Neural progenitor cell (in vitro differentiated cells): ENCODE data around the gene PYGB.

Source experiments
- EZH2 ChIP-seq: fragments of 200-600 bp; sonication (generic); IDR thresholded peaks from 2 replicates; pipeline ENCODE4 v1.6.1; 2017; ENCODE audit warnings: antibody characterized with exemption, mild to moderate bottlenecking, moderate library complexity
- EZH2phosphoT487 ChIP-seq: fragments of 200-600 bp; sonication (generic); IDR thresholded peaks from 2 replicates; pipeline ENCODE4 v1.6.1; 2017; ENCODE audit warnings: antibody characterized with exemption
- TF ChIP-seq, protein P1 (sequence below): fragments of 200-600 bp; sonication (generic); IDR thresholded peaks from 2 replicates; pipeline ENCODE4 v1.5.1; 2017; ENCODE audit warnings: antibody characterized with exemption, mild to moderate bottlenecking

DNA sequence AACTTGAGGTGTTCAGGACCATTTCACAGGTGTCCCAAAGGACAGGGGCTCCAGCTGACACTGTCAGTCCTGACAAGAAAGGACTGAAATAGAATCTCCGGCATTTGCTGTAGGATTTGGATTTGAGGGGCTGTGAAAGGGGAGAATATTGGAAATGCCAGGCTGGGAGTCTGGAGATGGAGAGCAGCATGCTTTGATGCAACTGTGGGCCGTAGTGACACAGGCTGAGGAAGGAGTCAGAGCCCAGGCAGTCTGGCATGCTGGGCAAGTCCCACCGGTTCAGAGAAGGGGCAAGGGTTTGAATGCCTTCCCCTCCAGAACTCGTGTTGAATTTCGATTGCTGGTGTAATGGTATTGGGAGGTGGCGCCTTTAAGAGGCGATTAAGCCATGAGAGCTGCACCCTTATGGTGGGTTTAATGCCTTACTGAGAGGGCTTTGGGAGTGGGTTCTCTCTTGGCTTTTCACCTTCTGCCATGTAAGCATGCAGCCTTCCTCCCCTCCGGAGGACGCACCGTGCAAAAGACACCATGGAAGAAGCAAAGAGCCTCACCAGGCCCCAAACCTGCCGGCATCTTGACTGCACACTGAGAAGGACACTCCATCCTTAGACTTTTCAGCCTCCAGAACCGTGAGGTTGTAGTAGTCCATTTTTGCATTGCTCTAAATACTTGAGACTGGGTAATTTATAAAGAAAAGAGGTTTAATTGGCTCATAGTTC, 9.4 kb upstream of the PYGB start:
- TF ChIP-seq, protein P1, sequence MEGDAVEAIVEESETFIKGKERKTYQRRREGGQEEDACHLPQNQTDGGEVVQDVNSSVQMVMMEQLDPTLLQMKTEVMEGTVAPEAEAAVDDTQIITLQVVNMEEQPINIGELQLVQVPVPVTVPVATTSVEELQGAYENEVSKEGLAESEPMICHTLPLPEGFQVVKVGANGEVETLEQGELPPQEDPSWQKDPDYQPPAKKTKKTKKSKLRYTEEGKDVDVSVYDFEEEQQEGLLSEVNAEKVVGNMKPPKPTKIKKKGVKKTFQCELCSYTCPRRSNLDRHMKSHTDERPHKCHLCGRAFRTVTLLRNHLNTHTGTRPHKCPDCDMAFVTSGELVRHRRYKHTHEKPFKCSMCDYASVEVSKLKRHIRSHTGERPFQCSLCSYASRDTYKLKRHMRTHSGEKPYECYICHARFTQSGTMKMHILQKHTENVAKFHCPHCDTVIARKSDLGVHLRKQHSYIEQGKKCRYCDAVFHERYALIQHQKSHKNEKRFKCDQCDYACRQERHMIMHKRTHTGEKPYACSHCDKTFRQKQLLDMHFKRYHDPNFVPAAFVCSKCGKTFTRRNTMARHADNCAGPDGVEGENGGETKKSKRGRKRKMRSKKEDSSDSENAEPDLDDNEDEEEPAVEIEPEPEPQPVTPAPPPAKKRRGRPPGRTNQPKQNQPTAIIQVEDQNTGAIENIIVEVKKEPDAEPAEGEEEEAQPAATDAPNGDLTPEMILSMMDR: no peak
- TF ChIP-seq EZH2phosphoT487 (no peak), EZH2 (no peak)
